Medulla oblongata (tissue), 1 donor: ENCODE measurements around the gene EPHA10.

Experiments used
- DNase-seq: peaks from one replicate; pipeline ENCODE4 v3.0.0-alpha.2; 2015; ENCODE audit errors: extremely low spot score

The EPHA10 gene

GRCh38 chr1:37676281-37677142, 88.4 kb downstream of the EPHA10 start:
- DNase-seq, result peak; percentile 69

GRCh38 chr1:37673920-37674319, 91.0 kb downstream of the EPHA10 start:
- no peak for DNase-seq

DNA sequence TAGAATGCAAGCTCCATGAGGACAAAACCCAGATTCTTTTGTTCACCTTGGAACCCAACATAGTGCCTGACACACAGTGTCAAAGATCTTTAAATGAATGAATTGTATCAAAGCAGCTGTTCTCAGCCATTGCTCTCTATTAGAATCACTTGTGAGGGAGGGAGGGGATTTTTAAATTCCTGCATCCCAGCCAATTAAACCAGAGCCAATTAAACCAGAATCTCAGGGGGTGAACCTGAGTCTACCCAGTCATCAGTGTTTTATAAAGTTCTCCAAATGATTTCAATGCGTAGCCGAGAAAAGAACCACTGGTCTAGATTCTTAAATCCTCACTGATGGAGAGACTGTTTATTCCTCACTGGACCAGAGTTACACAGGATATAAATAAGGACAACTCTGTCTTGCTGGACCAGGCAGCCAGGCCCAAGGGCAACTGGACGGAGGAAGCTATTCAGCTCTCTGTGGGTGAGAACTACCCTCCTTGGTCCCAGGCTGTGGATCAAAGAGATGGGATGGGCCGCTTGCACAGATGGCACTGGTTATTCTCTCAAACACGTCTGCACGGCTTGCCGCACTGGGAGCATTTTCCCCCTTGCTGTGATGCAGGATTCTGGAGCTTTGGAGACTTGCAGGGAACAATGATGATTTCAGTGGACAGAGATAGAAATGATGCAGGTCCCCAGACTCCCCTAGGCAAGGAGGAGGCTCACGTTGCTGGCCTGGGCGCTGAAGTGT, 92.6 kb downstream of the EPHA10 start:
- no peak for DNase-seq

GRCh38 chr1:37671261-37671660, 93.7 kb downstream of the EPHA10 start:
- no peak for DNase-seq

- DNase-seq, result no peak
Observed at GRCh38 chr1:37670133-37670532, 94.8 kb downstream of the EPHA10 start.

GRCh38 chr1:37667023-37667671, 97.8 kb downstream of the EPHA10 start:
- no peak for DNase-seq

DNA sequence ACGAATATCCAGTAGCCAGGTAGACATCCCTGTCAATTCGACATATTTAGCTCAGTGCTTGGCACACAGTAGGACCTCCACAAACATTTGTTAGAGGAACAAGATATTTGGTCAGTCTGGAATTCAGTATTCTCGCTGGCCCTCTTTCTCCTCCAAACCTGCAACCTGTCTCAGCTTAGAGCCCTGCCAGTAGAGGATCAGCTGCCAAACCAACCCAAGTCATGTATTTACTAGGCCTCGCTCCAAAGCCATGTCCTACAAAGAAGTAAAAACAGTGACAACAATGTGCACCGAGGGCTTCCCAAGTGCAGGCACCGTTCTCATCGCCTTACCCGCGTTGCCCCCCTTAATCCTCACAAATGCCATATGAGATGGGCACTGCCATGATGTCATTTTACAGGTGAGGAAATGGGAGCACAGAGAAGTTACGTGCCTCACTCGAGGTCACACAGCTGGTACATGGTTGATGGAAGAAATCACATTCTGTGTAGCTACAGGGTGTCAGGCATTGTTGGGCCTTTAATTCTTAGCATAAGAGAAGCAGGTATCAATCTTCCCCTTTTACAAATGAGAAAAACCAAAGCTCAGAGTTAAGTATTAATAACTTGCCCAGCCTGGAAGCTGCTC, 98.6 kb downstream of the EPHA10 start:
- no peak for DNase-seq
